HUES48 (cell line): ENCODE data around the gene CTBP2.
A peak's percentile ranks its signal among the peaks of the same experiment; 100 is the strongest.

Experiments
- H3K27ac ChIP-seq: one replicate; pipeline ENCODE4 v1.7.0; 2013; ENCODE audit warnings: low read depth, low read length, inconsistent platforms
- H3K27me3 ChIP-seq: 2 replicates; pipeline ENCODE4 v1.6.1; 2013; ENCODE audit warnings: mild to moderate bottlenecking, low read length; ENCODE audit not compliant: control insufficient read depth, insufficient read depth
- H3K36me3 ChIP-seq: 2 replicates; pipeline ENCODE4 v1.6.1; 2013; ENCODE audit warnings: low read length; ENCODE audit not compliant: control insufficient read depth, insufficient read depth
- H3K4me1 ChIP-seq: 2 replicates; pipeline ENCODE4 v1.6.1; 2013; ENCODE audit warnings: mild to moderate bottlenecking, low read length; ENCODE audit not compliant: control insufficient read depth, insufficient read depth
- H3K4me3 ChIP-seq: 2 replicates; pipeline ENCODE4 v1.5.1; 2013; ENCODE audit warnings: mild to moderate bottlenecking, low read depth, low read length
- H3K9ac ChIP-seq: 2 replicates; pipeline ENCODE4 v1.6.1; 2013; ENCODE audit warnings: mild to moderate bottlenecking, low read depth, low read length, moderate library complexity
- H3K9me3 ChIP-seq: 2 replicates; pipeline ENCODE4 v1.6.1; 2013; ENCODE audit warnings: low read length; ENCODE audit not compliant: control insufficient read depth, insufficient read depth

CTBP2 gene

DNA sequence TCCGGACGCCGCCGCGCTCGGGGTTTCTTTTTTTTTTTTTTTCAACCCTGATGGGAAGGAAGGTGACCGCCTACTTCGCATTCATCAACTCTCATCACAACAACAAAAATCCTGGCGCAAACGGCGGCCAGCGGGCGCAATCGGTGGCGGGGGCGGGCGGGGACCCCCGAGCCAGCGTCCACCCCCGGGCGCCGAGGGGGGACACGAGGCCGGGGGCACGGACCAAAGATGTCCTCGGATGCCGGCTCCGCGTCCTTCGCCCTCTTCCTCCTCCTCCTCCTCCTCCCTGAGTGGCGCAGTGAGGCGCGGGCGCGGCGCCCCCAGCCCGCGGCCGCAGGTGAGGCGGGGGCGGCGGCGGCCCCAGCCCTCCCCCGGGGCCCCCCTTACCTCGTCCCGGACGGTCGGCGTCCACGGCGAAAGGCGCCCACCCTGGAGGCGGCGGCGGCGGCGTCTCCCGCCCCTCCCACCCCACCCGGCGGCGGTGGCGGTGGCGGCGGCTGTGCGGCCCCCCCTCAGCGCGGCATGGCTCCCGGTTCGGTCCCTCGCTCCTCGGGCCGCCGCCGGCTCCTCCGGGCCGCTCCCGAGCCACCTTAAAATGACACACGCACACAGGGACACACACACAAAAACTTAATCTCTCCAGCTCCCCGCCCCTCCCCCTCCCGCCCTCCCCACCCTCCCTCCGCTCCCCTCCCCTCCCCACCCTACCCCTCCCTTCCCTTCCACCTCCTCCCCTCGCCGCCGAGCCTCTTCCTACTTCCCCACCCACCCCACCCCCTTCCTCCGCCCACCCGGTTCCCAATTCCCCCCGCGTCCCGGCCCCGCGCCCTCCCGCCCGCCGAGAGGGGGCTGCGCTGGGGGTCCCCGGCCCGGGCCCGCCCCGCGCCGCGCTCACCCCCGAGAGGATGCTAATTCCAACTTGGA is at the start of gene CTBP2:
Gene CTBP2, minus strand, starts transcription at position 632 of the 924 bp plus-strand sequence.
- H3K36me3 ChIP-seq, result no peaks in the 10 kb centered on the region
- peak within 1 kb of the TSS; percentile 87 for H3K9ac ChIP-seq
- peaks cover 25% of the 10 kb centered on the region for H3K4me1 ChIP-seq
- H3K27ac ChIP-seq, result peak within 1 kb of the TSS; percentile 98
- peak within 1 kb of the TSS; percentile 87 for H3K4me3 ChIP-seq
- no peaks in the 10 kb centered on the region for H3K9me3 ChIP-seq
- H3K27me3 ChIP-seq, result no peaks in the 10 kb centered on the region

DNA sequence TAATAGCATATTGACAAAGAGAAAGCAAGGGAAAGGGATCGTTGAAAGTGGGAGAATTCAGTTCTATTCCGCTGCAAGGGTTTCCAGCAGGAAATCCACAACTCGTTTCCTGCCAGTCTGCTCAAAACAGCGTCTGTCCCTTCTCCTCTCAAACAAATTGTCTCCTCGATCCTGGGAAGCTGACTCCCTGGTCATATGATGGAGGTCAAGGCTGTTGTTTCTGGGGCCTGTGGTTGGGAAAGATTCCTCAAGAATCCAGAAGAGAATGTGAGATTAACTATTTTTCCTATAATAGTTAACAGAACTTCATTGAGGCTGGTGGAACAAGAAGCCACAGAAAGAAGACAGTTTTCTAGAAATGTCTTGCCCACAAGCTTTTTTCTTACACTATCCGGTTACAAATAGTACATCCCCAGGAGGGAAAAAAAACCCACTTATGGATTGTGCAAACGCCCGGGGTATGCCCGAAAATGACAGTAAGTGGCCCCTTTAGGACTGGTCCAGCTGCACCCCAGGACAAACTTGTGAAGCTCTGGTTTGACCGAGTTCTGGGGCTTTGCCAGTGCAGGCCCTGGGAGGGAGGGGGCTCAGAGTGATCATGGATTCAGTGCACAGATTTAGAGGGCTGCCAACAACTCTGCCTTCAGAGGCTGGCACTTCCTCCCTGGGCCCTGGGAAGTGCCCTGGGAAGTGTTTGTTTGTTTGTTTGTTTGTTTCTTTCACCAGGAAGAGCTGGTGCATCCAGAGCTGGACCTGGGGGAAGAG is 49.4 kb upstream of the CTBP2 start:
- Histone ChIP-seq H3K27ac (no peak overlapping the region), H3K9ac (no peak overlapping the region), H3K36me3 (no peaks in the 10 kb centered on the region), H3K4me1 (no peaks in the 10 kb centered on the region), H3K9me3 (no peaks in the 10 kb centered on the region), H3K27me3 (no peaks in the 10 kb centered on the region), H3K4me3 (no peak overlapping the region)

DNA sequence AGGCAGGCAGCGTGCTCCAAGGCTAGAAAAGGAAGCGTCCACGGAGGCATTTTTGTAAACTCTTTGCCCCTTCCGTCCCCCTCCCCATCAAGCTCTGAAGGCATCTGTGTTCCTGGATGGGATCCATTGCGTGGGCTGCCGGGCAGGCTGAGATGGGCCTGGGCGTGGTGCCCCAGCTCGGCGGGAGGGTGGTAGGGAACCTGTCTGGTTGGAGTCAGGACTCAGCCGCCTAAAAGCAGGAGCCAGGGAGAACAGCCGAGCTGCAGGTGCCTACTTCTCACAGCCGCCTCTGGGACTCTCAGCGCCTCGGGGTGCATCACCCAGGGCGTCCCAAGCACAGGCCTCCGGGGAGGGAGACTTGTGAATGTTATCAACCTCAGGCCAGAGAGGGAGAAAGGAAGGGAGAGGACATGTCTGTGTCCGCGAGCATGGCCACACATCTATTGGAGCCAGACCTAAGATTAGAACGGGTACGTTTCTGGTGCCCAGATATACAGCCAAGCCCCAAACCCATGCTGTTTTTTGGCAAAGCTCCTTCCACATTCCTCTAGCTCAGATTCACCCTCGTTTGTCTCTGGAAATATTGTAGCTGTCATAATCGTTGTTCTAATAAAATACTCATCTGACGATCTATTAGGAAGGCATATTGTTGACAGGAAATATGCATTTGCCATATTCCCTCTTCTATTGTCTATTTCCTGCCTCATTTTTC is 48.6 kb upstream of the CTBP2 start:
- Histone ChIP-seq H3K36me3 (no peaks in the 10 kb centered on the region), H3K9ac (no peak overlapping the region), H3K27ac (no peak overlapping the region), H3K4me3 (no peak overlapping the region), H3K4me1 (no peaks in the 10 kb centered on the region), H3K9me3 (no peaks in the 10 kb centered on the region), H3K27me3 (no peaks in the 10 kb centered on the region)

DNA sequence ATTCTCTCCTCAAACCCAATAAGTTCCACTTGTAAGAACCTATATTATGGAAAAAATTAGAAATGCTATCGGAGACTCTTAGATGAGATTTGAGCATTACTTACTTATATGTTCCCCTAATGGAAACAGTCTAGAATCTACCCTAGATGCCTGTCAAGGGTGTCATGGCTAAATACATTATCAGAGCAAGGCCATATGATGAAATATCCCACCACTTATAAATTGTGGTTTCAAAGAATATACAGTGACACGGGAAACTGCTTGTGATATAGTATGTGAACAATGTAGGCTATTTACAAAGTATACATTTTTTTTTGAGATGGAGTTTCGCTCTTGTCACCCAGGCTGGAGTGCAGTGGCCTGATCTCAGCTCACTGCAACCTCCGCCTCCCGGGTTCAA is 46.3 kb upstream of the CTBP2 start:
- Histone ChIP-seq H3K9ac (no peak overlapping the region), H3K4me1 (no peaks in the 10 kb centered on the region), H3K27ac (no peak overlapping the region), H3K9me3 (no peaks in the 10 kb centered on the region), H3K27me3 (no peaks in the 10 kb centered on the region), H3K36me3 (no peaks in the 10 kb centered on the region), H3K4me3 (no peak overlapping the region)

DNA sequence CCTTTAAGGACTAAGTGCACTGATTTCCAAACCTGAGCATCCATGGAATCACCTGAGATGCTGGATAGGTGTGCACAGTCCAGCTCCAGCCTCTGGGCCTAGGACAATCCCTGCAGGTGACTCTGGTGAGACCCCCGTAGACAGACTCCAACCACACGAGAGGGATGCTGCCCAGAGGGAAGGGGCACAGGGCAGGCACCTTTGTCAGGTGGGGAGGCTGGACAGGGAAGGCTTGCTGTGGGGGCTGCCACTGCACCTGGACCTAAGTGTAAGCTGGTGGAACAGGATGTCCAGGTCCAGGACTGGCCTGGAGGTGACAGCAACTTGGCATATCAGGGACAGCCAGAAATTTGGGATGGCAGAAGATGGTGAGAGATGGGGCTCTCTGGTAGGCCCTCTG is 45.1 kb upstream of the CTBP2 start:
- Histone ChIP-seq H3K9ac (no peak overlapping the region), H3K9me3 (no peaks in the 10 kb centered on the region), H3K36me3 (no peaks in the 10 kb centered on the region), H3K4me3 (no peak overlapping the region), H3K27ac (no peak overlapping the region), H3K4me1 (no peaks in the 10 kb centered on the region), H3K27me3 (no peaks in the 10 kb centered on the region)

DNA sequence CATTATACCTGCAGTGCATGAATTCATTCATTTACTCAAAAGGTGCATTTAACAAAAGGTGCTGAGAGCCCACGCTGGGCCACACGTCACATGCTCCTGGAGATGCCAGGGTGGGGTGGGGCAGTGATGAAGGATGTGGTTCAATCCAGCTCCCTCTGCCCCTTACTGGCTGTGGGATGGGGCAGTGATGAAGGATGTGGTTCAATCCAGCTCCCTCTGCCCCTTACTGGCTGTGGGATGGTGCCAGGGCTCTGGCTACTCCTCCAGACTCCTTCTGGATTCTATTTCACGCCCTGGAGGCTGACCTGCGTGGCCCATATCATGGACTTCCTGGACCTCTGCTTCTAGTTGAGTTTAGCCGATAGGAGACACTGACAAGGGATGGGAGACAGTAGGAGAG is 44.0 kb upstream of the CTBP2 start:
- no peaks in the 10 kb centered on the region for H3K9me3 ChIP-seq
- no peak overlapping the region for H3K4me3 ChIP-seq
- no peak overlapping the region for H3K9ac ChIP-seq
- H3K27ac ChIP-seq, result no peak overlapping the region
- no peaks in the 10 kb centered on the region for H3K36me3 ChIP-seq
- no peaks in the 10 kb centered on the region for H3K27me3 ChIP-seq
- H3K4me1 ChIP-seq, result no peaks in the 10 kb centered on the region

DNA sequence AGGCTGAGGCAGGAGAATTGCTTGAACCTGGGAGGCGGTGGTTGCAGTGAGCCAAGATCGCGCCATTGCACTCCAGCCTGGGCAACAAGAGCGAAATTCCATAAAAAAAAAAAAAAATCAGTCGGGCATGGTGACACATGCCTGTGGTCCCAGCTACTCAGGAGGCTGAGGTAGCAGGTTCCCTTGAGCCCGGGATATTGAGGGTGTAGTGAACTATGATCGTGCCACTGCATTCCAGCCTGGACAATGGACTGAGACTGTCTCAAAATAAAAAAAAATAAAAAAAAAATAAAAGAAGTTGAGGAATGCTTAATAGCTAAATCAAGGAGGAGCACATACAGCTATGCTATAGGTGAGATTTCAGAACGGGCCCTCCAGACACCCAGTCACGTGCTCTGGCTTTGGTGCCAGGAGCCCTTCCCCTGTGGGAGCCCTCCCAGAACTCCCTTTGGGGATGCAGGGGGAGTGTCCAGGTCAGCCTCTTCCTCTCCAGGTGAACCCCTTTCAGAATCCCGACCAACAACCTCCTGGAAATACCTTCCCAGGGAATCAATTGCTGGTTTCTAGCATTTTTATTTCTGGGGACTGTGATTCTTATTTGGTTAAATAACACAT is 42.9 kb upstream of the CTBP2 start:
- H3K4me3 ChIP-seq, result no peak overlapping the region
- no peaks in the 10 kb centered on the region for H3K9me3 ChIP-seq
- no peak overlapping the region for H3K27ac ChIP-seq
- no peaks in the 10 kb centered on the region for H3K27me3 ChIP-seq
- H3K9ac ChIP-seq, result no peak overlapping the region
- H3K36me3 ChIP-seq, result no peaks in the 10 kb centered on the region
- no peaks in the 10 kb centered on the region for H3K4me1 ChIP-seq

DNA sequence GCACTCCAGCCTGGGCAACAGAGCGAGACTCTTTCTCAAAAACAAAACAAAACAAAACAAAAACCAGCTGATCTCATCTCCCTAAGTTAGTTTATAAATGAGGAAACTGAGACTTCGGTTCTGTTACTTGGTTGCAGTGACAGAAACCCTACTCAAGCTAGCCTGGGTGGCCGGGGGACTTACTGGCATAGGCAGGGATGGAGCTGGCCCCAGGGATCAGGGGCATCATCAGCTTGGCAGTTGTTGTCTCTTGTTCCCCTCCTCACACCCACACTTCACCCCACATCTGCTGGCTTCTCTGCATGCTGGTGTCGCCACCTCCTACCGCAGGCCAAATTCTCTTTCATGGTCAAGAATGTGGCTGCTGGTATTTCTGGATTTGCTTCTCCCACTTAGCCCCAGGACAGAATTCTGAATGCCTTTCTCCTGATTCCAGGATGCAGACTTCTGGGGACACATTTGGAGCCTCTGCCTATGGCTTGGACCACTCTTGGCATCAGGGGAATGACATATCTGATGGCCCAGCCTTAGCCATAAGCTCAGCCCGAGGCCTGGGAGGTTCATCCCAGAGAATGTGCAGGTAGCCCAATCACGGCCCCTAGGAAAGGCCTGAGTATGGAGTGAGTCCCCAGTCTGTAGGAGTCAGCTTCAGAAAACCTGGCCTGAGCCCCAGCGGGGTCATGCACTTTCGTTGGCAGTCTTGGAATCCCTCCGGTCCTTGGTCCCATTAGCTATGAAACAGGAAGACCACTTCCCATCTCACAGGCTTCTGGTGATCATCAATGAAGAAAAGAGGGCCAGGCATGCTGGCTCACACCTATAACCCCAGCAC is 41.6 kb upstream of the CTBP2 start:
- H3K9ac ChIP-seq, result no peak overlapping the region
- H3K27me3 ChIP-seq, result no peaks in the 10 kb centered on the region
- no peaks in the 10 kb centered on the region for H3K36me3 ChIP-seq
- no peak overlapping the region for H3K27ac ChIP-seq
- no peaks in the 10 kb centered on the region for H3K4me1 ChIP-seq
- no peaks in the 10 kb centered on the region for H3K9me3 ChIP-seq
- H3K4me3 ChIP-seq, result no peak overlapping the region

DNA sequence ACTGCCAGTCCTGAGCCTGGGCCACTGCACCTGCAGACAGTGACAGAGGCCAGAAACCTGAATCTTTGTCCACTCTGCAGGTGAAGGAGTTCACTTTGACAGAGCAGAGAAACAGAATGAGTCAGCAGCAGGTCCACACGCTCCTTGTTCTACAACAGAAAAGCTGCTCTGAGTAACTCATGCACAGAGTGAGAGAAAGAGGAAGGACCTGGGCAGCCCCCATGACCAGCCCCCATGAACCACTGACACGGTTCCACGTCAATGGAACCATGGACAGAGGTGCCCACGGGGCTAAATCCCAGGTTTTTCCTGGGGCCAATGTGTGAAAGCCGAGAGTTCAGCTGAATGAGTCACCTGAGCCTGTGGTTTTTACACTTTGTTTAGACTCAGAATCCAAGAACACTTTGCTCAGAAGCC is 40.8 kb upstream of the CTBP2 start:
- no peak overlapping the region for H3K4me3 ChIP-seq
- no peaks in the 10 kb centered on the region for H3K27me3 ChIP-seq
- no peaks in the 10 kb centered on the region for H3K4me1 ChIP-seq
- no peaks in the 10 kb centered on the region for H3K36me3 ChIP-seq
- H3K9me3 ChIP-seq, result no peaks in the 10 kb centered on the region
- H3K9ac ChIP-seq, result no peak overlapping the region
- no peak overlapping the region for H3K27ac ChIP-seq

DNA sequence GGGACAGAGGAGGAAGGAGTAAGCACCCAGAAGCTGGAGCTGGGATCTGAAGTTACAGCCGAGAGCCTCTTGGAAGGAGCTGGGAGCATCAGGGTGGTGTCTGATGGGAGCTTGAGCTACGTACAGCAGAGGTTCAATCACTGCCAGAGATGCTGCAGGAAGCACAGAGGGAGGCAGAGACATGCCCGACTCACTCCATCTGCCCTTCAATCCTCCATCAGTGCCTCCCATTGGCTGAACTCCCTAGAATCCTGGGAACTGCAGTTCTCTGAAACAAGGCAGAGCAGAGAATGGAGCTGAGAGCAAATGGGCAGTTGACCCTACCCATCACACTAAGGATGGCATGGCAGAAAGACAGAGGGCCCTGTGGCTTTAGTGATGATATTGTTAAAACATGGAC is 40.0 kb upstream of the CTBP2 start:
- H3K9ac ChIP-seq, result no peak overlapping the region
- H3K4me3 ChIP-seq, result no peak overlapping the region
- no peaks in the 10 kb centered on the region for H3K4me1 ChIP-seq
- no peaks in the 10 kb centered on the region for H3K9me3 ChIP-seq
- no peak overlapping the region for H3K27ac ChIP-seq
- H3K27me3 ChIP-seq, result no peaks in the 10 kb centered on the region
- no peaks in the 10 kb centered on the region for H3K36me3 ChIP-seq
